OCI-LY1 (cell line): ENCODE data around the gene CYTH3.

ENCODE experiments used
- EZH2 ChIP-seq: fragments of 200-600 bp; sonication (generic), shearing (Covaris generic); IDR thresholded peaks from 2 replicates; pipeline ENCODE4 v1.8.0; 2017; ENCODE audit warnings: borderline replicate concordance, mixed run types, mild to moderate bottlenecking, antibody characterized with exemption, low read length, moderate library complexity, mixed read lengths
- TF ChIP-seq, protein P1 (sequence below): fragments of 200-600 bp; sonication (generic), shearing (Covaris generic); IDR thresholded peaks from 2 replicates; pipeline ENCODE4 v1.5.1; 2017; ENCODE audit warnings: mild to moderate bottlenecking, antibody characterized with exemption, low read length, moderate library complexity, mixed read lengths

GRCh38 chr7:6148724-6149360 lies 123.6 kb downstream of the CYTH3 start:
- TF ChIP-seq, protein P1, sequence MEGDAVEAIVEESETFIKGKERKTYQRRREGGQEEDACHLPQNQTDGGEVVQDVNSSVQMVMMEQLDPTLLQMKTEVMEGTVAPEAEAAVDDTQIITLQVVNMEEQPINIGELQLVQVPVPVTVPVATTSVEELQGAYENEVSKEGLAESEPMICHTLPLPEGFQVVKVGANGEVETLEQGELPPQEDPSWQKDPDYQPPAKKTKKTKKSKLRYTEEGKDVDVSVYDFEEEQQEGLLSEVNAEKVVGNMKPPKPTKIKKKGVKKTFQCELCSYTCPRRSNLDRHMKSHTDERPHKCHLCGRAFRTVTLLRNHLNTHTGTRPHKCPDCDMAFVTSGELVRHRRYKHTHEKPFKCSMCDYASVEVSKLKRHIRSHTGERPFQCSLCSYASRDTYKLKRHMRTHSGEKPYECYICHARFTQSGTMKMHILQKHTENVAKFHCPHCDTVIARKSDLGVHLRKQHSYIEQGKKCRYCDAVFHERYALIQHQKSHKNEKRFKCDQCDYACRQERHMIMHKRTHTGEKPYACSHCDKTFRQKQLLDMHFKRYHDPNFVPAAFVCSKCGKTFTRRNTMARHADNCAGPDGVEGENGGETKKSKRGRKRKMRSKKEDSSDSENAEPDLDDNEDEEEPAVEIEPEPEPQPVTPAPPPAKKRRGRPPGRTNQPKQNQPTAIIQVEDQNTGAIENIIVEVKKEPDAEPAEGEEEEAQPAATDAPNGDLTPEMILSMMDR = no peak
- no peak for TF ChIP-seq EZH2
